Tibial artery (tissue), 4 donors: ENCODE data around the gene JMJD7.

ENCODE experiments used
- DNase-seq, 2 donors: peaks; one replicate each; pipeline ENCODE4 v3.0.0-alpha.2; 2019
- H3K27ac ChIP-seq, 2 donors: fragments of 200-600 bp; sonication (generic) in 1 of 2; 1 replicate in 1 of 2; 2 replicates in 1 of 2; pipeline ENCODE4 v1.5.1; 2018 to 2019; ENCODE audit warnings: mild to moderate bottlenecking in 1 of 2
- H3K27me3 ChIP-seq, 2 donors: fragments of 200-600 bp; sonication (generic) in 1 of 2; one replicate each; pipeline versions ENCODE4 v1.5.1 to v1.6.0; 2016 to 2019
- H3K36me3 ChIP-seq, 3 donors: fragments of 200-600 bp; sonication (generic) in 2 of 3; one replicate each; pipeline ENCODE4 v1.5.1; 2016 to 2019; ENCODE audit warnings: mild to moderate bottlenecking in 2 of 3
- H3K4me1 ChIP-seq, 4 donors: fragments of 200-600 bp; sonication (generic) in 2 of 4; 1 replicate in 3 of 4; 2 replicates in 1 of 4; pipeline ENCODE4 v1.5.1; 2016 to 2019
- H3K4me3 ChIP-seq, 2 donors: fragments of 200-600 bp; sonication (generic) in 1 of 2; 1 replicate in 1 of 2; 2 replicates in 1 of 2; pipeline ENCODE4 v1.5.1; 2018 to 2019; ENCODE audit warnings: mild to moderate bottlenecking in 2 of 2
- H3K9me3 ChIP-seq, 3 donors: fragments of 200-600 bp; sonication (generic) in 1 of 3; one replicate each; pipeline ENCODE4 v1.5.1; 2016 to 2019
- CTCF ChIP-seq, 2 experiments: fragments of 200-600 bp in 1 of 2; fragments of 450-650 bp in 1 of 2; IDR thresholded peaks; one replicate each; pipeline ENCODE4 v1.5.1; 2017 to 2019; ENCODE audit warnings: antibody characterized with exemption in 2 of 2, mild to moderate bottlenecking in 1 of 2, moderate library complexity in 1 of 2
- intact Hi-C: fragments of 100-400 bp; cut with DNase I; formaldehyde crosslinking; loops from one replicate; pipeline ENCODE4 v1.15.0; 2023; ENCODE audit warnings: low total_unique reads

JMJD7 gene

DNA sequence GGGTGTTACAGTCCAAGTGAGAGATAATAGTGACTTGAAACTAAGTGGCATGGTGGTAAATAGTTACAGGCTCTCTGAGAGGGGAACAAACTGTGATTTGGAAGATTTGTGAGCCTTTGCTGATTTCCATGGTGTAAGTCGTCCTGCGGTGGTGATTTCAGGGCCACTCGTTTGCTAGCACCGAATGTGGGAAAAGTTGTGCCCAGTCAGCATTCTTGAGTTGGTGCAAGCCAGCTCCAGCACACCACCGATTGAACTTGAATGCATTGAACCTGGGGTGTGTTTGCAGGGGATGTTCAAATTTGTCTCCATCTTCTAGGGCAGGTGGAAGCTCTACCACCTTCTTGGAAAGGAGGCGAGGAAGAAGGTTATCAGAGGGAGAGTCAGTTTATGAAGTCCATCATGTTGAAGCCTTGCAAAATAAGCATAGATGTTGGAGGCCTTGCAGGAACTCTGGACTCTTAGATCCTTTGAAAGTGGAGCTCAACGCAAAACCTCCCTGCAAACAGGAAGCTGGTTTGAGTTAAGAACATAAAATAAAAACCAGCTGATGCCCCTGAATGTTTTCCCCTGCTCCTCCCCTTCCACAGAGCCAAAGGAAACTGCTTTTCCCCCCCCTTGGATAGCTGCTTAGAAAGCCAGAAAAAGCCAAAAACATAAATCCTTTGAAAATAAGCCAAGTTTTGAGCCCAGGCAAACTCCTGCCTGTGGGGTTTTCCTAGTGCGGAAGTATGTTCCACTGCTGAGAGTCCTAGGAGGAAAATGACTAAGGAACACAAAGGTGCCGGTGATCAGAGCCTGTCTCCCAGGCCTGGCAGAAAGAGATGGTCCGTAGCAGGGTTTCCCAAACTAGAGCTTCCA, 31.7 kb upstream of the JMJD7 start:
- TF ChIP-seq CTCF (IDR thresholded peaks at IDR 0.05), result no peak
- Histone ChIP-seq H3K4me1 (peaks cover 0 to 36% (median 15%) of the 10 kb centered on the region in 4 donors), H3K4me3 (no peak overlapping the region), H3K27ac (peak overlapping the region; percentile 33 to 38), H3K36me3 (peaks cover 11 to 17% (median 14%) of the 10 kb centered on the region in 3 donors), H3K27me3 (no peaks in the 10 kb centered on the region), H3K9me3 (no peaks in the 10 kb centered on the region)
- intact Hi-C loops, result no loop called here
- DNase-seq, result no peak

DNA sequence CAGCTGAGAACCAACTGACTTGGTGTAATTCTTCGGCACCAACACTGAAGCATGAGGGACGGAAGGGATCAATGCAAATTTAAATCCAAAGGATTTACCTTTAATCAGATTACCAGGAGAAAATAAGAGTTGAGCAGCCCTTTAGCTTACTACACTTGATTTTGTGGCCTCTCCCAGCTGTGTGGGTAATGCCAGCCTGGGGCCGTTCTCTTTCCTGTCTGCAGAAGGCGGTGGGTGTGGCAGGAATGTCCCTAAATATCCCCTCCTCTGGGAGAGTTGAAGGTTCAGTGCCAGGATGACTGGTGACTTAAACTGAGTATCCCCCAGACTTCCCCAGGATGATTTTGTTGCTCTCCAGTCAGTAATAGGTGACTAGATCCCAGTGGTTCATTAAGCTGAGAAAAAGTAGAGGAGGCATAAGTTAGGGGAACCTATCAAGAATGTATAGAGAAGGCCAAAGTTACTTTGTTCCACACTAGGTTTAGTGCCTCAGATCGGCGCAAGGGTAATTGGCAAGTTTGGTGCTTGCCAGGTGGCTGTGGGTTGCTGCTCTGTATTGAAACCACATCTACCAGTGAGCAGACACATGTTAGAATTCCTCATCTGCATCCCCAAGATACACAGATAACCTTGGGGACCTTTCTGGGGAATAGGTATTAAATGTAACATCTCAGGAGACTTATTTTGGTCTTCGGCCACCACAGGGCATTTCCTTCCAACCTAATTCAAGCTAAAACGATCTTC, 30.5 kb upstream of the JMJD7 start:
- DNase-seq, result no peak
- H3K4me3 ChIP-seq, result no peak overlapping the region
- no peaks in the 10 kb centered on the region for H3K27me3 ChIP-seq
- H3K9me3 ChIP-seq, result no peaks in the 10 kb centered on the region
- TF ChIP-seq CTCF (IDR thresholded peaks at IDR 0.05), result no peak
- peak overlapping the region in 1 of 2 donors; percentile 33 for H3K27ac ChIP-seq
- peaks cover 0 to 28% (median 14%) of the 10 kb centered on the region in 4 donors for H3K4me1 ChIP-seq
- peaks cover 11 to 18% (median 14%) of the 10 kb centered on the region in 3 donors for H3K36me3 ChIP-seq
- intact Hi-C loops, result no loop called here

DNA sequence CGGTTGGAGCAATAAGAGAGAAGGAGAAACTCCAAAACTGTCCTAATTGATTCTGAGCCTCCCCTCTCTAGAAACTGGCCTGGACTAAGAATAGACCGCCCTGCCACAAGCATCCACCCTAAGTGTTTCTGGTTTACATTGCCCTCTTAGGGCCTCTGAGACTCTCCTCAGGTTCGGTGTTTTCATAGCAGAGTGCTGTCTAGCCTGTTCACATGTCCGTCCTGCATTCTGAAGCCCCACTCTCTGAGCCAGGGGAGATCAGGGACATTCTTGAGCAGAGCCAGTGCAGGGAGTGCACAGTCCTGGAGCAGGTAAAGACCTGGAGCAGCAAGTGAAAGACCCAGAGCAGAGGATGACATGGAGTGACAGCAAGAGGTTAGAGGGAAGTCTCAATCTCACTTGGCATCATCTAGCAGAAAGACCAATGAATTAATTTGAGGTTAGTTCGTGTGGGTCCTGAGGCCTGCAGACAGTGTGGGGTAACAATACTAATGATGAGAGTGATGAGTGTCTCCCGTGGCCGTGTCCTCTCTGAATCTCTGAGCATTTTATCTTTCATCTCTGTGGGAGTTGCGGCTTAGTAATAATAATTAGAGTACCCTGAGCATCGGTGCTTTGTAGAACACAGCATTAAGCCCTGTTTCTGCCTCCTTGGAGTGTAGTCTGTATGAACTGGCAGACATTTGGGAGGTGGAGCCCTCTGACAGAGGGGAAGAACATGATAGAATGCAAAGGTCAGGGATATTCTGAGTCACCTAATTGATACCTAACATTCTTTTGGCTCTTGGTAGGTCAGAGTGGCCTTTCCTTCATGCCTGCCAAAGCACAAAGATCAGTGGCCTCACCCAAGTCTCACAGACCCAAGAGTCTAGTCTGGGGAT, 29.0 kb upstream of the JMJD7 start:
- H3K27ac ChIP-seq, result no peak overlapping the region
- DNase-seq, result no peak
- H3K4me1 ChIP-seq, result peaks cover 0 to 28% (median 14%) of the 10 kb centered on the region in 4 donors
- peaks cover 11 to 18% (median 14%) of the 10 kb centered on the region in 3 donors for H3K36me3 ChIP-seq
- H3K27me3 ChIP-seq, result no peaks in the 10 kb centered on the region
- no peak for TF ChIP-seq CTCF (IDR thresholded peaks at IDR 0.05)
- intact Hi-C loops, result no loop called here
- H3K4me3 ChIP-seq, result no peak overlapping the region
- no peaks in the 10 kb centered on the region for H3K9me3 ChIP-seq

GRCh38 chr15:41799488-41799805, 28.4 kb upstream of the JMJD7 start:
- no peaks in the 10 kb centered on the region for H3K9me3 ChIP-seq
- no peak for DNase-seq
- peaks cover 0 to 33% (median 14%) of the 10 kb centered on the region in 4 donors for H3K4me1 ChIP-seq
- no peak overlapping the region for H3K27ac ChIP-seq
- intact Hi-C loops, result no loop called here
- peaks cover 11 to 22% (median 14%) of the 10 kb centered on the region in 3 donors for H3K36me3 ChIP-seq
- TF ChIP-seq CTCF (IDR thresholded peaks at IDR 0.05), result no peak
- no peaks in the 10 kb centered on the region for H3K27me3 ChIP-seq
- H3K4me3 ChIP-seq, result no peak overlapping the region

DNA sequence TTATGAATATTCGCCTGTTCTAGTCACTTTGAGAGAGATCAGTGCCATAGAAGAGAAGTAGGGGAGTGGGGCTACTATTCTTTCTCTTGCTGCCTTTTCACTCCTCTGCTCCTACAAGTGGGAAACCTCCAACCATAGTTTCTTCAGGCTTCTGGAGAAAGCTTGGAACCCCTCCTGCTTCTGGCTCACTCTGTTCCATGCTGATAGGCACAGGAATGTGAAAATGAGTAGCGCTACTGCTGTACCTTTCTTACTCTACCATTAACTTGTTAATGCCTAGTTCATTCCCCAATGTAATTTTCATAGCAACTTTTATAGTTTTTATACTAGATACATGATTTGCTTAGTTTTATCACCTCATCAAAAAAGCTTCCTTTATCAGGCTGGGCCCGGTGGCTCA, 26.7 kb upstream of the JMJD7 start:
- Histone ChIP-seq H3K4me1 (peaks cover 0 to 29% (median 17%) of the 10 kb centered on the region in 4 donors), H3K9me3 (no peaks in the 10 kb centered on the region), H3K27me3 (no peaks in the 10 kb centered on the region), H3K36me3 (peaks cover 11 to 27% (median 14%) of the 10 kb centered on the region in 3 donors), H3K27ac (no peak overlapping the region), H3K4me3 (no peak overlapping the region)
- DNase-seq, result no peak
- intact Hi-C loops, result no loop called here
- no peak for TF ChIP-seq CTCF (IDR thresholded peaks at IDR 0.05)
